Tibial nerve (tissue), 4 donors: ENCODE data around the gene RNF13. TPM values are rescaled to one million over a fixed set of nuclear protein-coding genes. Genes with fewer than 3 reads are reported as not detected.
"Not testable (repeated sequence)": the region's sequence is repeated elsewhere in the genome, so short reads cannot be mapped to it uniquely, and the experiment has no call there.

Experiments
- DNase-seq, 2 donors: peaks; one replicate each; pipeline ENCODE4 v3.0.0-alpha.2; 2019; ENCODE audit warnings: low spot score in 2 of 2
- H3K27ac ChIP-seq, 4 donors: fragments of 200-600 bp; sonication (generic) in 3 of 4; one replicate each; pipeline ENCODE4 v1.5.1; 2017 to 2019; ENCODE audit warnings: mild to moderate bottlenecking in 1 of 4
- H3K27me3 ChIP-seq, 2 donors: fragments of 200-600 bp; sonication (generic) in 1 of 2; one replicate each; pipeline versions ENCODE4 v1.5.1 to v1.6.0; 2017 to 2019
- H3K36me3 ChIP-seq, 3 donors: fragments of 200-600 bp; sonication (generic); one replicate each; pipeline ENCODE4 v1.5.1; 2018 to 2019
- H3K4me1 ChIP-seq, 4 donors: fragments of 200-600 bp; sonication (generic) in 3 of 4; one replicate each; pipeline ENCODE4 v1.5.1; 2017 to 2019
- H3K4me3 ChIP-seq, 4 donors: fragments of 200-600 bp; sonication (generic) in 3 of 4; one replicate each; pipeline ENCODE4 v1.5.1; 2017 to 2019; ENCODE audit warnings: mild to moderate bottlenecking in 1 of 4, moderate library complexity in 1 of 4
- H3K9me3 ChIP-seq, 4 donors: fragments of 200-600 bp; sonication (generic) in 3 of 4; one replicate each; pipeline ENCODE4 v1.5.1; 2017 to 2019
- CTCF ChIP-seq, 5 experiments: fragments of 200-600 bp in 3 of 5; fragments of 450-650 bp in 2 of 5; sonication (generic) in 3 of 5; IDR thresholded peaks; one replicate each; pipeline ENCODE4 v1.5.1; 2016 to 2019; ENCODE audit warnings: antibody characterized with exemption in 5 of 5, mild to moderate bottlenecking in 3 of 5, moderate library complexity in 2 of 5
- EP300 ChIP-seq, 2 donors: sonication (generic); formaldehyde crosslinking; IDR thresholded peaks; one replicate each; pipeline ENCODE4 v1.6.1; 2017; ENCODE audit warnings: antibody characterized with exemption in 2 of 2, mild to moderate bottlenecking in 1 of 2
- POLR2A ChIP-seq, 2 donors: fragments of 450-650 bp; IDR thresholded peaks; one replicate each; pipeline ENCODE4 v1.6.1; 2017; ENCODE audit warnings: antibody characterized with exemption in 2 of 2, mild to moderate bottlenecking in 2 of 2, moderate library complexity in 2 of 2
- WGBS, 2 donors: methylation state at CpG; one replicate each; pipeline ENCODE4 v1.1.5; 2018; 5-methylcytosine and 5-hydroxymethylcytosine counted together
- total RNA-seq, 4 donors: library from RNA; depleted of rRNA; stranded (reverse); fragments of >200 nt; gene quantifications; one replicate each; pipeline ENCODE4 v1.1.0, GENCODE V29; 2016

RNF13 gene
- total RNA-seq, 4 donors from 2014 or later: 107 to 142 (median 128) TPM

GRCh38 chr3:149879872-149880271 is 66.9 kb downstream of the RNF13 start:
- Histone ChIP-seq H3K27me3 (no peaks in the 10 kb centered on the region), H3K36me3 (peaks cover 0 to 8% (median 0%) of the 10 kb centered on the region in 3 donors), H3K4me3 (no peak overlapping the region), H3K9me3 (peaks cover 0 to 8% (median 0%) of the 10 kb centered on the region in 4 donors), H3K4me1 (peaks cover 0 to 12% (median 3%) of the 10 kb centered on the region in 4 donors), H3K27ac (no peak overlapping the region)
- DNase-seq: peak; percentile 34 to 58
- 17 to 18% methylated on average over 2 of the region's 2 CpGs for WGBS, 2 donors
- peak in 4 of 5 experiments; percentile 40 to 47 (median 41) for TF ChIP-seq CTCF (IDR thresholded peaks at IDR 0.05)
- TF ChIP-seq POLR2A (IDR thresholded peaks at IDR 0.05): no peak

GRCh38 chr3:149881879-149882278 is 68.9 kb downstream of the RNF13 start:
- Histone ChIP-seq H3K27me3 (no peaks in the 10 kb centered on the region), H3K9me3 (peaks cover 0 to 8% (median 0%) of the 10 kb centered on the region in 4 donors), H3K4me1 (peaks cover 0 to 5% (median 0%) of the 10 kb centered on the region in 4 donors), H3K36me3 (peaks cover 0 to 16% (median 0%) of the 10 kb centered on the region in 3 donors), H3K4me3 (no peak overlapping the region), H3K27ac (no peak overlapping the region)
- TF ChIP-seq EP300 (IDR thresholded peaks at IDR 0.05): no peak
- no peak for TF ChIP-seq POLR2A (IDR thresholded peaks at IDR 0.05)
- WGBS, 2 donors: 57 to 62% methylated on average over 4 of the region's 4 CpGs
- DNase-seq: no peak

GRCh38 chr3:149883134-149883533 is 70.1 kb downstream of the RNF13 start:
- 96% methylated on average over 1 of the region's 1 CpG for WGBS, 2 donors
- Histone ChIP-seq H3K36me3 (peaks cover 0 to 24% (median 0%) of the 10 kb centered on the region in 3 donors), H3K9me3 (peaks cover 0 to 8% (median 0%) of the 10 kb centered on the region in 4 donors), H3K27me3 (no peaks in the 10 kb centered on the region), H3K4me3 (no peak overlapping the region), H3K4me1 (peaks cover 0 to 5% (median 0%) of the 10 kb centered on the region in 4 donors), H3K27ac (no peak overlapping the region)
- TF ChIP-seq CTCF (IDR thresholded peaks at IDR 0.05) (no peak), EP300 (IDR thresholded peaks at IDR 0.05) (no peak), POLR2A (IDR thresholded peaks at IDR 0.05) (no peak)
- DNase-seq: no peak

GRCh38 chr3:149883860-149884259 is 70.8 kb downstream of the RNF13 start:
- peaks cover 0 to 30% (median 0%) of the 10 kb centered on the region in 3 donors for H3K36me3 ChIP-seq
- not testable (repeated sequence) for DNase-seq, H3K27me3 ChIP-seq, H3K27ac ChIP-seq, H3K4me3 ChIP-seq, H3K9me3 ChIP-seq, H3K4me1 ChIP-seq
- WGBS, 2 donors: 95 to 96% methylated on average over 5 of the region's 5 CpGs

GRCh38 chr3:149884848-149885247 is 71.8 kb downstream of the RNF13 start:
- H3K27ac ChIP-seq, DNase-seq, H3K9me3 ChIP-seq, H3K4me3 ChIP-seq, H3K4me1 ChIP-seq, H3K27me3 ChIP-seq: not testable (repeated sequence)
- H3K36me3 ChIP-seq: peaks cover 0 to 40% (median 0%) of the 10 kb centered on the region in 3 donors

- TF ChIP-seq CTCF (IDR thresholded peaks at IDR 0.05): no peak
- TF ChIP-seq EP300 (IDR thresholded peaks at IDR 0.05): no peak
- no peak for TF ChIP-seq POLR2A (IDR thresholded peaks at IDR 0.05)
- peaks cover 0 to 40% (median 0%) of the 10 kb centered on the region in 3 donors for H3K36me3 ChIP-seq
- 80 to 82% methylated on average over 9 of the region's 9 CpGs for WGBS, 2 donors
- no peak overlapping the region for H3K4me3 ChIP-seq
- no peaks in the 10 kb centered on the region for H3K27me3 ChIP-seq
- peaks cover 0 to 7% (median 0%) of the 10 kb centered on the region in 4 donors for H3K4me1 ChIP-seq
- DNase-seq: no peak
- no peak overlapping the region for H3K27ac ChIP-seq
- H3K9me3 ChIP-seq: peaks cover 0 to 8% (median 0%) of the 10 kb centered on the region in 4 donors
These were observed 73.9 kb downstream of the RNF13 start for GRCh38 chr3:149886957-149887356.

- Histone ChIP-seq H3K27me3 (no peaks in the 10 kb centered on the region), H3K4me3 (no peak overlapping the region), H3K27ac (no peak overlapping the region), H3K4me1 (peaks cover 0 to 40% (median 3%) of the 10 kb centered on the region in 4 donors), H3K9me3 (no peaks in the 10 kb centered on the region), H3K36me3 (peaks cover 0 to 35% (median 0%) of the 10 kb centered on the region in 3 donors)
- TF ChIP-seq EP300 (IDR thresholded peaks at IDR 0.05) (no peak), CTCF (IDR thresholded peaks at IDR 0.05) (no peak), POLR2A (IDR thresholded peaks at IDR 0.05) (no peak)
- DNase-seq: no peak
These were observed 78.6 kb downstream of the RNF13 start for GRCh38 chr3:149891621-149892020.
